Endothelial cell of umbilical vein (primary cell): Measurements from ENCODE around the gene CHRM4. TPM values are rescaled to one million over a fixed set of nuclear protein-coding genes. Genes with fewer than 3 reads are reported as not detected.

Experiments
- BruUV-seq: library from RNA; stranded (reverse); fragments of 400-500 nt; replicated peaks from 2 replicates; lab custom pipeline; 2021; lab: Mats Ljungman, UMichigan
- CTCF ChIA-PET: fragments of 300-600, 350-600 bp; sonication (Branson Sonifier 250); formaldehyde crosslinking; loops from one replicate; lab custom pipeline; 2021; ENCODE audit warnings: antibody characterized with exemption, inconsistent platforms; lab: Charles Lee
- POLR2A ChIA-PET: fragments of 300-600, 350-600 bp; sonication (Branson Sonifier 250); formaldehyde crosslinking; loops from one replicate; lab custom pipeline; 2021; ENCODE audit warnings: antibody characterized with exemption, inconsistent platforms; lab: Charles Lee
- DNase-seq: peaks from one replicate; pipeline ENCODE4 v3.0.0-alpha.2; 2011; ENCODE audit warnings: low read depth, low spot score
- FAIRE-seq: peaks from 2 replicates; lab custom pipeline; 2011; peaks lifted over from hg19 to GRCh38; lab: Jason Lieb, UNC
- H2AFZ ChIP-seq: 2 replicates; pipeline ENCODE4 v1.6.0; 2012; ENCODE audit warnings: low read depth, low read length, control low read depth, inconsistent platforms
- H3K27ac ChIP-seq: 2 replicates; pipeline ENCODE4 v1.5.1; 2011; ENCODE audit warnings: low read depth, mild to moderate bottlenecking, control low read depth, low read length, moderate library complexity; ENCODE audit not compliant: insufficient read depth
- H3K27me3 ChIP-seq, 2 experiments: 2 replicates each; pipeline versions ENCODE4 v1.6.0 to v1.6.1; 2011; ENCODE audit warnings: low read length in 2 of 2, mixed read lengths in 1 of 2; ENCODE audit not compliant: control insufficient read depth in 2 of 2, insufficient read depth in 2 of 2
- H3K36me3 ChIP-seq, 2 experiments: 2 replicates in 1 of 2; 3 replicates in 1 of 2; pipeline ENCODE4 v1.5.1; 2011; ENCODE audit warnings: low read length in 2 of 2, mild to moderate bottlenecking in 1 of 2, moderate library complexity in 1 of 2; ENCODE audit not compliant: control insufficient read depth in 2 of 2, insufficient read depth in 2 of 2; ENCODE audit errors: extremely low read depth in 1 of 2
- H3K4me1 ChIP-seq: 3 replicates; pipeline ENCODE4 v1.5.1; 2011; ENCODE audit warnings: mild to moderate bottlenecking, low read length; ENCODE audit not compliant: control insufficient read depth, insufficient read depth; ENCODE audit errors: extremely low read depth
- H3K4me2 ChIP-seq: 2 replicates; pipeline ENCODE4 v1.6.1; 2011; ENCODE audit warnings: low read length, control low read depth, mixed read lengths; ENCODE audit not compliant: insufficient read depth
- H3K4me3 ChIP-seq, 3 experiments: fragments of 200-600 bp in 1 of 3; sonication (generic), shearing (Covaris generic) in 1 of 3; replicated peaks in 1 of 3; 2 replicates each; pipeline ENCODE4 v1.5.1; 2011 to 2016; ENCODE audit warnings: control low read depth in 3 of 3, low read length in 3 of 3, mild to moderate bottlenecking in 2 of 3, inconsistent platforms in 1 of 3, low read depth in 1 of 3, moderate library complexity in 1 of 3; ENCODE audit not compliant: insufficient read depth in 1 of 3
- H3K79me2 ChIP-seq: 2 replicates; pipeline ENCODE4 v1.6.0; 2012; ENCODE audit warnings: low read length, inconsistent platforms; ENCODE audit not compliant: control insufficient read depth, insufficient read depth
- H3K9ac ChIP-seq: replicated peaks from 2 replicates; pipeline ENCODE3; 2011; ENCODE audit warnings: low read length, control low read depth; ENCODE audit not compliant: insufficient read depth; ENCODE audit errors: extremely low read depth
- H3K9me1 ChIP-seq: replicated peaks from 3 replicates; pipeline ENCODE4 v1.6.0; 2011; ENCODE audit warnings: mild to moderate bottlenecking, low read length; ENCODE audit not compliant: control insufficient read depth, insufficient read depth; ENCODE audit errors: extremely low read depth
- H3K9me3 ChIP-seq: replicated peaks from 2 replicates; pipeline ENCODE4 v1.5.1; 2012; ENCODE audit warnings: low read length, inconsistent platforms; ENCODE audit not compliant: control insufficient read depth, insufficient read depth
- H4K20me1 ChIP-seq: replicated peaks from 2 replicates; pipeline ENCODE3; 2011; ENCODE audit warnings: mild to moderate bottlenecking, low read length; ENCODE audit not compliant: control insufficient read depth, insufficient read depth; ENCODE audit errors: extremely low read depth
- EZH2 ChIP-seq: IDR thresholded peaks from 2 replicates; pipeline ENCODE4 v1.6.1; 2012; ENCODE audit warnings: borderline replicate concordance, low read depth, mild to moderate bottlenecking, moderate library complexity, low read length, inconsistent platforms; ENCODE audit not compliant: severe bottlenecking
- FOS ChIP-seq: IDR thresholded peaks from 2 replicates; pipeline ENCODE4 v1.6.1; 2011; ENCODE audit warnings: mild to moderate bottlenecking, low read length, moderate library complexity, borderline replicate concordance; ENCODE audit not compliant: insufficient read depth
- GATA2 ChIP-seq: IDR thresholded peaks from 2 replicates; pipeline ENCODE4 v1.7.0; 2011; ENCODE audit warnings: low read depth, mild to moderate bottlenecking, moderate library complexity, mixed read lengths, low read length; ENCODE audit not compliant: insufficient read length, insufficient read depth
- JUN ChIP-seq: IDR thresholded peaks from 2 replicates; pipeline ENCODE4 v1.6.1; 2011; ENCODE audit warnings: borderline replicate concordance, low read depth; ENCODE audit not compliant: insufficient read length, insufficient read depth
- MYC ChIP-seq: IDR thresholded peaks from one replicate; pipeline ENCODE4 v1.6.1; 2011; ENCODE audit warnings: mild to moderate bottlenecking, low read depth, low read length
- POLR2A ChIP-seq: IDR thresholded peaks from 2 replicates; pipeline ENCODE4 v1.6.1; 2012; ENCODE audit warnings: low read depth, mild to moderate bottlenecking, control low read depth, low read length
- POLR2AphosphoS5 ChIP-seq: IDR thresholded peaks from 2 replicates; pipeline ENCODE4 v1.6.1; 2012; ENCODE audit warnings: low read depth, mild to moderate bottlenecking, control low read depth, low read length, moderate library complexity; ENCODE audit not compliant: insufficient read depth
- dilution Hi-C: fragments of 300-500 bp; cut with MboI; formaldehyde crosslinking; loops from one replicate; pipeline ENCODE4 v1.15.0; 2019; ENCODE audit warnings: low sequenced_read_pairs; ENCODE audit not compliant: extremely low pct_ligation_motif_present
- intact Hi-C: fragments of 100-400 bp; cut with micrococcal nuclease; formaldehyde crosslinking; loops from one replicate; pipeline ENCODE4 v1.10.0; 2022
- polyA plus RNA-seq, 4 experiments: library from polyadenylated mRNA; depleted of rRNA in 3 of 4; stranded (reverse) in 3 of 4; unstranded in 1 of 4; fragments of >200 nt; gene quantifications; 2 replicates each; pipeline versions ENCODE4 v1.2.1 to v1.2.3, GENCODE V29; 2011 to 2012; ENCODE audit warnings: missing spikeins in 1 of 4
- total RNA-seq: library from RNA; stranded (reverse); gene quantifications from 2 replicates; pipeline ENCODE4 v1.2.3, GENCODE V29; 2021
- TF ChIP-seq, protein P1 (sequence below), 2 donors: IDR thresholded peaks; 1 replicate in 1 of 2; 2 replicates in 1 of 2; pipeline ENCODE4 v1.5.1; 2011; ENCODE audit warnings: low read length in 2 of 2, mild to moderate bottlenecking in 2 of 2, moderate library complexity in 2 of 2, control low read depth in 1 of 2, inconsistent platforms in 1 of 2, low read depth in 1 of 2; ENCODE audit not compliant: insufficient read depth in 1 of 2; ENCODE audit errors: extremely low read depth in 1 of 2
- TF ChIP-seq, protein P2 (sequence below): IDR thresholded peaks from 2 replicates; pipeline ENCODE4 v1.6.1; 2011; ENCODE audit not compliant: insufficient read depth, insufficient read length

CHRM4 gene
- total and polyA plus RNA-seq, 2 donors (not counting 3 experiments of a cell fraction or from before 2014, with no cell fraction given), result 0.04 to 0.22 TPM

DNA sequence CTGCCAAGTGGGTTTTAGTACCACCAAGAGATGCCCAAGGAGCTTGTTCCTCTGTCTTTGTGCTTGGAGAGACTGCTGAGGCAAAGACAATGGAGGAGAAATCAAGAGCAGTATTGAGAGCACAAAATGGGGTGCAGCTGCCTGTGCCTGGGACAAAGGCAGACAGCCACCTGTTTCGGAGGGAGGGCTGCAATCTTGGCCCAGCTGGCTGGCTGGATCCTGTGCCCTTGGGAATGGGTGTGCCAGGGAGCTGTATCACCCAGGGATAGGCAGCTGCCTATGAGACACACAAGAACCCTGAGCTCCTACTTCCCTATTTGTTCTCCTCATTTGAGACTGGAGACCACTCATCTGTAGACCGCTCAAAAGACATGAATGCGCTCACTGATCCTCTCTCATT lies 23.3 kb upstream of the CHRM4 start:
- Histone ChIP-seq H3K4me2 (no peak overlapping the region), H3K27ac (no peak overlapping the region), H3K4me3 (no peak overlapping the region), H3K4me1 (no peaks in the 10 kb centered on the region), H4K20me1 (no peaks in the 10 kb centered on the region), H3K36me3 (peaks cover 0 to 15% of the 10 kb centered on the region in 2 experiments), H3K27me3 (no peaks in the 10 kb centered on the region), H3K9ac (no peak overlapping the region), H3K79me2 (no peaks in the 10 kb centered on the region), H2AFZ (no peak overlapping the region), H3K9me1 (no peaks in the 10 kb centered on the region), H3K9me3 (no peaks in the 10 kb centered on the region)
- dilution Hi-C loops (no loop called here), intact Hi-C loops (no loop called here)
- POLR2A ChIA-PET, result no interaction called here
- CTCF ChIA-PET, result interaction anchor here (1.8 kb wide), 1 partner anchor 114 kb away, joined by 6 read pairs; no protein-coding TSS in a partner anchor
- FAIRE-seq, result no peak
- DNase-seq, result no peak
- BruUV-seq, result no TSS peak
- no peak for TF ChIP-seq GATA2
- TF ChIP-seq POLR2A, result no peak
- no peak for TF ChIP-seq MYC

DNA sequence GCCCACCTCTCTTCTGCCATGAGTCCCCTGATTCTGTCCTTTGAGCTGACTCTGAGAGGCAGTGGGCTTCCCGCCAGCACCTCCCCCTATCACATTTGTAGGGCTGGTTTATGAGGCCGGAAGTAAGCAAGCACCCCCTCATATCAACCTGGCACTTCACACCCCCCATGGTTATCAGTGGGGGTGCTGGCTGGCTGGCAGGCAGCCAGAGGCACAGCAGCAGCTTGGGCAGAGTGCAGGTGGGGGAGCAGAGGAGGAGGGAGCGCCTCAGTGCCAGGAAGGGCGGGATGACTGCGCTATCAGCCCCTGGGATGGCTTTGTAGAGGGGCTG lies 22.9 kb upstream of the CHRM4 start:
- H3K4me3 ChIP-seq, result no peak overlapping the region
- DNase-seq, result no peak
- TF ChIP-seq POLR2AphosphoS5 (no peak), MYC (no peak), JUN (no peak), POLR2A (no peak), EZH2 (no peak), GATA2 (no peak), FOS (no peak)
- TF ChIP-seq, protein P1, sequence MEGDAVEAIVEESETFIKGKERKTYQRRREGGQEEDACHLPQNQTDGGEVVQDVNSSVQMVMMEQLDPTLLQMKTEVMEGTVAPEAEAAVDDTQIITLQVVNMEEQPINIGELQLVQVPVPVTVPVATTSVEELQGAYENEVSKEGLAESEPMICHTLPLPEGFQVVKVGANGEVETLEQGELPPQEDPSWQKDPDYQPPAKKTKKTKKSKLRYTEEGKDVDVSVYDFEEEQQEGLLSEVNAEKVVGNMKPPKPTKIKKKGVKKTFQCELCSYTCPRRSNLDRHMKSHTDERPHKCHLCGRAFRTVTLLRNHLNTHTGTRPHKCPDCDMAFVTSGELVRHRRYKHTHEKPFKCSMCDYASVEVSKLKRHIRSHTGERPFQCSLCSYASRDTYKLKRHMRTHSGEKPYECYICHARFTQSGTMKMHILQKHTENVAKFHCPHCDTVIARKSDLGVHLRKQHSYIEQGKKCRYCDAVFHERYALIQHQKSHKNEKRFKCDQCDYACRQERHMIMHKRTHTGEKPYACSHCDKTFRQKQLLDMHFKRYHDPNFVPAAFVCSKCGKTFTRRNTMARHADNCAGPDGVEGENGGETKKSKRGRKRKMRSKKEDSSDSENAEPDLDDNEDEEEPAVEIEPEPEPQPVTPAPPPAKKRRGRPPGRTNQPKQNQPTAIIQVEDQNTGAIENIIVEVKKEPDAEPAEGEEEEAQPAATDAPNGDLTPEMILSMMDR (IDR thresholded peaks at IDR 0.05; ENCODE audit: extremely low read depth in 1 of 2, insufficient read depth in 1 of 2, low read depth in 1 of 2, low read length in 2 of 2), result no peak
- TF ChIP-seq, protein P2, sequence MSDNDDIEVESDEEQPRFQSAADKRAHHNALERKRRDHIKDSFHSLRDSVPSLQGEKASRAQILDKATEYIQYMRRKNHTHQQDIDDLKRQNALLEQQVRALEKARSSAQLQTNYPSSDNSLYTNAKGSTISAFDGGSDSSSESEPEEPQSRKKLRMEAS, result no peak
- FAIRE-seq, result no peak
- CTCF ChIA-PET, result interaction anchor here (1.8 kb wide), 1 partner anchor 115 kb away, joined by 6 read pairs; no protein-coding TSS in a partner anchor
- dilution Hi-C loops (no loop called here), intact Hi-C loops (no loop called here)
- H3K27me3 ChIP-seq, result no peaks in the 10 kb centered on the region
- H3K9ac ChIP-seq, result no peak overlapping the region
- no TSS peak for BruUV-seq
- H3K9me3 ChIP-seq, result no peaks in the 10 kb centered on the region
- H3K4me2 ChIP-seq, result no peak overlapping the region
- H3K27ac ChIP-seq, result no peak overlapping the region
- POLR2A ChIA-PET, result no interaction called here
- H3K36me3 ChIP-seq, result peaks cover 0 to 17% of the 10 kb centered on the region in 2 experiments
- H3K9me1 ChIP-seq, result no peaks in the 10 kb centered on the region
- H3K79me2 ChIP-seq, result no peaks in the 10 kb centered on the region
- no peaks in the 10 kb centered on the region for H3K4me1 ChIP-seq
- no peaks in the 10 kb centered on the region for H4K20me1 ChIP-seq
- H2AFZ ChIP-seq, result no peak overlapping the region
